ENCODE results near the gene NBL1. TPM values are rescaled to one million over a fixed set of nuclear protein-coding genes. Genes with fewer than 3 reads are reported as not detected.
"Not testable (repeated sequence)": the region's sequence is repeated elsewhere in the genome, so short reads cannot be mapped to it uniquely, and the experiment has no call there.

NBL1 gene
- total and polyA plus RNA-seq, 4 experiments from 2014 or later: 8.9 to 24.6 (median 17.4) TPM

- no peak for DNase-seq
- Mint-ChIP-seq H3K27me3 (no peaks in the 10 kb centered on the region), H3K27ac (peak overlapping the region in 2 of 7 donors; percentile 17 to 51), H3K9me3 (no peaks in the 10 kb centered on the region), H3K4me3 (no peak overlapping the region), H3K4me1 (peaks cover 5 to 34% (median 14%) of the 10 kb centered on the region in 4 donors), H3K36me3 (peaks cover 26 to 57% of the 10 kb centered on the region in 2 donors)
- Histone ChIP-seq H3K36me3 (ENCODE audit: insufficient read depth, low read length) (peaks cover 23% of the 10 kb centered on the region), H3K4me1 (ENCODE audit: insufficient read depth, low read length) (no peaks in the 10 kb centered on the region), H3K4me3 (ENCODE audit: low read length in 2 of 2) (no peak overlapping the region), H3K9me3 (ENCODE audit: control insufficient read depth in 1 of 2, low read length in 2 of 2) (no peaks in the 10 kb centered on the region), H3K27ac (ENCODE audit: low read depth, low read length) (no peak overlapping the region), H3K27me3 (ENCODE audit: insufficient read depth, low read length) (no peaks in the 10 kb centered on the region)
- ChIA-PET POLR2A (ENCODE audit: partially characterized antibody) (interaction anchor here (0.6 kb wide), 1 partner anchor 1488 kb away, joined by 3 read pairs; no protein-coding TSS in a partner anchor), CTCF (ENCODE audit: partially characterized antibody) (no interaction called here)
- intact Hi-C loops (cut with micrococcal nuclease): no loop called here
These were observed 22.7 kb upstream of the NBL1 start for GRCh38 chr1:19621274-19621950.

GRCh38 chr1:19622204-19622603 is 21.9 kb upstream of the NBL1 start:
- H3K4me1 ChIP-seq (ENCODE audit: insufficient read depth, low read length): no peaks in the 10 kb centered on the region
- no peaks in the 10 kb centered on the region for H3K9me3 ChIP-seq (ENCODE audit: control insufficient read depth in 1 of 2, low read length in 2 of 2)
- Mint-ChIP-seq H3K36me3 (peaks cover 34 to 57% of the 10 kb centered on the region in 2 donors), H3K4me3 (no peak overlapping the region), H3K9me3 (no peaks in the 10 kb centered on the region), H3K27ac (no peak overlapping the region), H3K4me1 (peaks cover 3 to 31% (median 14%) of the 10 kb centered on the region in 4 donors), H3K27me3 (no peaks in the 10 kb centered on the region)
- H3K4me3 ChIP-seq (ENCODE audit: low read length in 2 of 2): no peak overlapping the region
- no peak for DNase-seq
- peaks cover 31% of the 10 kb centered on the region for H3K36me3 ChIP-seq (ENCODE audit: insufficient read depth, low read length)
- ChIA-PET CTCF (ENCODE audit: partially characterized antibody) (no interaction called here), POLR2A (ENCODE audit: partially characterized antibody) (no interaction called here)
- no peak overlapping the region for H3K27ac ChIP-seq (ENCODE audit: low read depth, low read length)
- intact Hi-C loops (cut with micrococcal nuclease): no loop called here
- no peaks in the 10 kb centered on the region for H3K27me3 ChIP-seq (ENCODE audit: insufficient read depth, low read length)

DNA sequence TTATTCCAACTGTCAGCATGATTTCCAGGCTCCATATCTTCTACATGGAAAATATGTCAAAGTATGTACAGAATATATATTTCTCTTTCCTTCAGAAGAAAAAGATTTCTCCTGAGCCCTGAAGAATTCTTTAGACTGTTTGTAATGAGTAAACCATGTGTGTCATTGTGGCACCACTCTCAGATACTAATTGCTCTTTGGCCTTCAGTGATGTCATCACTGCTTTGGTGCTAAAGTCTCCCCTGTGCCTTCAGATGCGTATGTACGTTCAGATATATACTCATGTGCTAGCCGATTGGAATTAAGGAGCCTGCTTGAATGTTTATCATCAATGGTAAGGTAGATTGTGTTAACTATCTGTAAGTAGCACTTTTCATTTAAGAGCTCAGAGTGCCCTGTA is 20.6 kb upstream of the NBL1 start:
- Histone ChIP-seq H3K4me1 (ENCODE audit: insufficient read depth, low read length) (no peaks in the 10 kb centered on the region), H3K36me3 (ENCODE audit: insufficient read depth, low read length) (peaks cover 37% of the 10 kb centered on the region), H3K27ac (ENCODE audit: low read depth, low read length) (no peak overlapping the region), H3K9me3 (ENCODE audit: control insufficient read depth in 1 of 2, low read length in 2 of 2) (no peaks in the 10 kb centered on the region), H3K4me3 (ENCODE audit: low read length in 2 of 2) (no peak overlapping the region), H3K27me3 (ENCODE audit: insufficient read depth, low read length) (no peaks in the 10 kb centered on the region)
- DNase-seq: no peak
- Mint-ChIP-seq H3K9me3 (no peaks in the 10 kb centered on the region), H3K4me1 (peaks cover 3 to 26% (median 13%) of the 10 kb centered on the region in 4 donors), H3K27me3 (no peaks in the 10 kb centered on the region), H3K36me3 (peaks cover 43 to 59% of the 10 kb centered on the region in 2 donors), H3K27ac (no peak overlapping the region), H3K4me3 (no peak overlapping the region)
- ChIA-PET CTCF (ENCODE audit: partially characterized antibody) (no interaction called here), POLR2A (ENCODE audit: partially characterized antibody) (no interaction called here)
- intact Hi-C loops (cut with micrococcal nuclease): no loop called here

DNA sequence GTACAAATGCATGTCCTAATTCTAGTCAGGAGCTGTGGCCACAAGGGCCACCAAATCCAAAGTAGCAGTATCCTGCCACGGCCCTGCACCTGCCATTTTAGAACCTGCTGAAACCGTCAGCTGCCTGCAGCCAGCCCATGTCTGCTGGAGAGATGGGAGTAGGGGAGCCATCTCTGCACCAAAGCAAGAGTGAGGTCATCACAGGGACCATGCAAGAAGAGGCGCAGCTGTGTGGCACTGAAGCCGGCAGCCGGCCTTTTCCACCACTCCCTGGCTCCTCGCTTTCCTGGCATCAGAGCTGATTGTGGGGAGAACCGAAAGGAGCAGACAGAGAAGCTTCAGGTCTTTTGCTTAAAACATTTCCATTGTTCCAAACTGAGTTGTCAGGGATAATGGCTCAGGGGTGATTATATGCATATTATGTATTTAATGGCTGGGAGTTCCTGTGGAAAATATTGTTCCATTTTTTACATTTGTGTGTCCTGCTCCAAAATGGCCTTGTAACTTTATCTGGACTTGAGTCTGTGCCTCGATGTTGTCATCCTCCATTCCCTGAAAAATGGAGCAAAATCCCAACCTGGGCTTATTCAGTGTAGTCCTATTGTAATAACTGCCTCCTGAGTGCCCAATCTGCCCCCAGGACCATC is 18.7 kb upstream of the NBL1 start:
- Mint-ChIP-seq H3K27ac (no peak overlapping the region), H3K27me3 (no peaks in the 10 kb centered on the region)
- POLR2A ChIA-PET (ENCODE audit: partially characterized antibody): no interaction called here

DNA sequence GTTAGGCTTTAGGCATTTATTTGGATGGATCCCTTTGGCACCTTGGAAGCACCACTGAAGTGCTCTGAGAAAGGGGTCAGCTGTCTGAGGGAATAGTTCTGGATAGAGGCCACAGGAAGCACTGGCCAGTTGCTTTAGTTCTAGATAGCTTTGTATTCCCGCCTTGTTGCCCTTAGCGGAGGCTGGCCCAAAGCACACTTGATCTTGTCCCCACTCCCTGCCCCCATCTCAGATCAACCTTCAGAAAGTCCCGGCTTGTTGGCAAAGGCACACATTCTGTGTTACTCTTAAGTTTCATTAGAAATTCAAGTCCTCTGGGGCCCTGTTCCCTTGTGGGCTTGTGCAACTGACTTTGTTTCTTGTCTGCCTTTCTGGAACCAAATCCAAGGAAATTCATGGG is 15.2 kb upstream of the NBL1 start:
- POLR2A ChIA-PET (ENCODE audit: partially characterized antibody): interaction anchor here (0.7 to 0.8 kb wide), 2 partner anchors 14 to 32 kb away, joined by 3 to 4 read pairs; a partner anchor contains a TSS
- Histone ChIP-seq H3K27me3 (ENCODE audit: insufficient read depth, low read length) (no peaks in the 10 kb centered on the region), H3K4me3 (ENCODE audit: low read length in 2 of 2) (no peak overlapping the region), H3K4me1 (ENCODE audit: insufficient read depth, low read length) (no peaks in the 10 kb centered on the region), H3K27ac (ENCODE audit: low read depth, low read length) (no peak overlapping the region), H3K9me3 (ENCODE audit: control insufficient read depth in 1 of 2, low read length in 2 of 2) (no peaks in the 10 kb centered on the region), H3K36me3 (ENCODE audit: insufficient read depth, low read length) (peaks cover 28% of the 10 kb centered on the region)
- intact Hi-C loops (cut with micrococcal nuclease): no loop called here
- CTCF ChIA-PET (ENCODE audit: partially characterized antibody): interaction anchor here (0.9 to 2.4 kb wide), 2 partner anchors 13 to 33 kb away, joined by 3 to 5 read pairs; no protein-coding TSS in a partner anchor
- Mint-ChIP-seq H3K27me3 (no peaks in the 10 kb centered on the region), H3K4me1 (peaks cover 0 to 1% (median 0%) of the 10 kb centered on the region in 4 donors), H3K4me3 (no peak overlapping the region), H3K36me3 (peaks cover 37 to 43% of the 10 kb centered on the region in 2 donors), H3K9me3 (no peaks in the 10 kb centered on the region), H3K27ac (no peak overlapping the region)
- DNase-seq: no peak

More for the DNA sequence above, 18.7 kb upstream of the NBL1 start:
- DNase-seq: no peak
- Mint-ChIP-seq H3K36me3 (peaks cover 45 to 63% of the 10 kb centered on the region in 2 donors), H3K4me1 (peaks cover 1 to 11% (median 3%) of the 10 kb centered on the region in 4 donors), H3K4me3 (no peak overlapping the region), H3K9me3 (no peaks in the 10 kb centered on the region)
- no peak overlapping the region for H3K4me3 ChIP-seq (ENCODE audit: low read length in 2 of 2)
- intact Hi-C loops (cut with micrococcal nuclease): no loop called here
- H3K9me3 ChIP-seq (ENCODE audit: control insufficient read depth in 1 of 2, low read length in 2 of 2): no peaks in the 10 kb centered on the region
- no peak overlapping the region for H3K27ac ChIP-seq (ENCODE audit: low read depth, low read length)
- CTCF ChIA-PET (ENCODE audit: partially characterized antibody): no interaction called here
- peaks cover 37% of the 10 kb centered on the region for H3K36me3 ChIP-seq (ENCODE audit: insufficient read depth, low read length)
- no peaks in the 10 kb centered on the region for H3K27me3 ChIP-seq (ENCODE audit: insufficient read depth, low read length)
- H3K4me1 ChIP-seq (ENCODE audit: insufficient read depth, low read length): no peaks in the 10 kb centered on the region

GRCh38 chr1:19629357-19629756 is 14.8 kb upstream of the NBL1 start:
- no peak overlapping the region for H3K27ac Mint-ChIP-seq
- Histone ChIP-seq H3K4me1 (ENCODE audit: insufficient read depth, low read length) (no peaks in the 10 kb centered on the region), H3K4me3 (ENCODE audit: low read length in 2 of 2) (no peak overlapping the region), H3K27me3 (ENCODE audit: insufficient read depth, low read length) (no peaks in the 10 kb centered on the region), H3K36me3 (ENCODE audit: insufficient read depth, low read length) (peaks cover 27% of the 10 kb centered on the region), H3K9me3 (ENCODE audit: control insufficient read depth in 1 of 2, low read length in 2 of 2) (no peaks in the 10 kb centered on the region), H3K27ac (ENCODE audit: low read depth, low read length) (no peak overlapping the region)
- DNase-seq: no peak
- ChIA-PET POLR2A (ENCODE audit: partially characterized antibody) (interaction anchor here (0.7 to 0.8 kb wide), 2 partner anchors 14 to 32 kb away, joined by 3 to 4 read pairs; a partner anchor contains a TSS), CTCF (ENCODE audit: partially characterized antibody) (interaction anchor here (0.9 to 2.4 kb wide), 2 partner anchors 12 to 33 kb away, joined by 3 to 5 read pairs; no protein-coding TSS in a partner anchor)
- peaks cover 37 to 43% of the 10 kb centered on the region in 2 donors for H3K36me3 Mint-ChIP-seq
- no peak overlapping the region for H3K4me3 Mint-ChIP-seq
- peaks cover 0 to 1% (median 0%) of the 10 kb centered on the region in 4 donors for H3K4me1 Mint-ChIP-seq
- no peaks in the 10 kb centered on the region for H3K27me3 Mint-ChIP-seq
- H3K9me3 Mint-ChIP-seq: no peaks in the 10 kb centered on the region
- intact Hi-C loops (cut with micrococcal nuclease): no loop called here

DNA sequence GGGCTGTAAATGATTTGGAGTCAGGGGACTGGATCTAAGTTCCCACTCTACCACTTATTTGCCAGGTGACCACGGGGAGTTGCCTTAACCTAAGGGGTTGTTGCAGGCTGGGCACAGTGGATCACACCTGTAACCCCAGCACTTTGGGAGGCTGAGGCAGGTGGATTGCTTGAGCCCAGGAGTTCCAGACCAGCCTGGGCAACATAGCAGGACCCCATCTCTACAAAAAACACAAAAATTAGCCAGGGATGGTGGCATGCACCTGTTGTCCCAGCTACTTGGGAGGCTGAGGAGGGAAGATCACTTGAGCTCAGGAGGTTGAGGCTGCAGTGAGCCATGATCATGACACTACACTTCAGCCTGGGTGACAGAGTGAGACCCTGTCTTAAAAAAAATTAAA is 13.9 kb upstream of the NBL1 start:
- DNase-seq; H3K9me3 ChIP-seq (ENCODE audit: control insufficient read depth in 1 of 2, low read length in 2 of 2); H3K27me3 Mint-ChIP-seq; H3K4me3 ChIP-seq (ENCODE audit: low read length in 2 of 2); H3K27ac ChIP-seq (ENCODE audit: low read depth, low read length); intact Hi-C loops (cut with micrococcal nuclease); H3K27me3 ChIP-seq (ENCODE audit: insufficient read depth, low read length); H3K4me3 Mint-ChIP-seq; H3K9me3 Mint-ChIP-seq; H3K4me1 Mint-ChIP-seq; H3K4me1 ChIP-seq (ENCODE audit: insufficient read depth, low read length): not testable (repeated sequence)
- CTCF ChIA-PET (ENCODE audit: partially characterized antibody): interaction anchor here (0.8 to 2.4 kb wide), 5 partner anchors 22 to 32 kb away, joined by 3 to 5 read pairs (median 3); no protein-coding TSS in a partner anchor
- POLR2A ChIA-PET (ENCODE audit: partially characterized antibody): interaction anchor here (0.6 kb wide), 1 partner anchor 23 kb away, joined by 4 read pairs; no protein-coding TSS in a partner anchor
- peaks cover 29 to 34% of the 10 kb centered on the region in 2 donors for H3K36me3 Mint-ChIP-seq
- H3K27ac Mint-ChIP-seq: peak overlapping the region in 2 of 7 donors; percentile 66 to 84
- peaks cover 20% of the 10 kb centered on the region for H3K36me3 ChIP-seq (ENCODE audit: insufficient read depth, low read length)

Measured in CD4-positive, alpha-beta memory T cell (primary cell).